NCI-H446 treated with DMSO at 0.1 percent for 48 hours (cell line): ENCODE results near the gene AGAP1.

Experiments
- DNase-seq: peaks from one replicate; lab custom pipeline; 2025; lab: John Stamatoyannopoulos, UW

AGAP1 gene

GRCh38 chr2:236161531-236161930 lies 667.7 kb downstream of the AGAP1 start:
- DNase-seq = no peak

- no peak for DNase-seq
Observed at GRCh38 chr2:236162031-236162845, 668.4 kb downstream of the AGAP1 start.

GRCh38 chr2:236162882-236163470 lies 669.1 kb downstream of the AGAP1 start:
- no peak for DNase-seq

GRCh38 chr2:236163471-236164200 lies 669.8 kb downstream of the AGAP1 start:
- no peak for DNase-seq

GRCh38 chr2:236164201-236164924 lies 670.5 kb downstream of the AGAP1 start:
- no peak for DNase-seq

- DNase-seq = no peak
Observed at GRCh38 chr2:236164925-236165841, 671.3 kb downstream of the AGAP1 start.

GRCh38 chr2:236165842-236166795 lies 672.3 kb downstream of the AGAP1 start:
- DNase-seq = no peak

- DNase-seq = no peak
Observed at GRCh38 chr2:236166796-236167296, 673.0 kb downstream of the AGAP1 start.

- DNase-seq = no peak
Observed at GRCh38 chr2:236167297-236168109, 673.7 kb downstream of the AGAP1 start.

GRCh38 chr2:236168110-236169080 lies 674.6 kb downstream of the AGAP1 start, which contains the start of gene GBX2:
TSS of gene GBX2 (minus strand) at chr2:236168386. CDS start at chr2:236167971, 415 bp downstream.
- DNase-seq = peak; percentile 66

- DNase-seq = no peak
Observed at GRCh38 chr2:236169151-236169721, 675.4 kb downstream of the AGAP1 start.

- no peak for DNase-seq
Observed at GRCh38 chr2:236169741-236170589, 676.1 kb downstream of the AGAP1 start.

GRCh38 chr2:236170590-236171165 lies 676.8 kb downstream of the AGAP1 start:
- no peak for DNase-seq

- no peak for DNase-seq
Observed at GRCh38 chr2:236171181-236171679, 677.4 kb downstream of the AGAP1 start.

- no peak for DNase-seq
Observed at GRCh38 chr2:236171680-236172254, 677.9 kb downstream of the AGAP1 start.
